ENCODE data around the gene ALG10. TPM values are rescaled to one million over a fixed set of nuclear protein-coding genes. Genes with fewer than 3 reads are reported as not detected.

Gene ALG10
- total RNA-seq: 13.6 and 14.7 TPM in 2 replicates

GRCh38 chr12:34022079-34022830 lies at the start of gene ALG10:
ALG10 (plus strand) TSS chr12:34022496; CDS start chr12:34022600, 104 bp downstream.

Small RNA genes within 50 kb of the gene (small RNA-seq; reads per million reads assigned to genes)
- gene RF00019: not detected
